ENCODE data around the gene UGT1A5. TPM values are rescaled to one million over a fixed set of nuclear protein-coding genes. Genes with fewer than 3 reads are reported as not detected.

Gene UGT1A5
- total RNA-seq, 1 experiment from 2014 or later: not detected

DNA sequence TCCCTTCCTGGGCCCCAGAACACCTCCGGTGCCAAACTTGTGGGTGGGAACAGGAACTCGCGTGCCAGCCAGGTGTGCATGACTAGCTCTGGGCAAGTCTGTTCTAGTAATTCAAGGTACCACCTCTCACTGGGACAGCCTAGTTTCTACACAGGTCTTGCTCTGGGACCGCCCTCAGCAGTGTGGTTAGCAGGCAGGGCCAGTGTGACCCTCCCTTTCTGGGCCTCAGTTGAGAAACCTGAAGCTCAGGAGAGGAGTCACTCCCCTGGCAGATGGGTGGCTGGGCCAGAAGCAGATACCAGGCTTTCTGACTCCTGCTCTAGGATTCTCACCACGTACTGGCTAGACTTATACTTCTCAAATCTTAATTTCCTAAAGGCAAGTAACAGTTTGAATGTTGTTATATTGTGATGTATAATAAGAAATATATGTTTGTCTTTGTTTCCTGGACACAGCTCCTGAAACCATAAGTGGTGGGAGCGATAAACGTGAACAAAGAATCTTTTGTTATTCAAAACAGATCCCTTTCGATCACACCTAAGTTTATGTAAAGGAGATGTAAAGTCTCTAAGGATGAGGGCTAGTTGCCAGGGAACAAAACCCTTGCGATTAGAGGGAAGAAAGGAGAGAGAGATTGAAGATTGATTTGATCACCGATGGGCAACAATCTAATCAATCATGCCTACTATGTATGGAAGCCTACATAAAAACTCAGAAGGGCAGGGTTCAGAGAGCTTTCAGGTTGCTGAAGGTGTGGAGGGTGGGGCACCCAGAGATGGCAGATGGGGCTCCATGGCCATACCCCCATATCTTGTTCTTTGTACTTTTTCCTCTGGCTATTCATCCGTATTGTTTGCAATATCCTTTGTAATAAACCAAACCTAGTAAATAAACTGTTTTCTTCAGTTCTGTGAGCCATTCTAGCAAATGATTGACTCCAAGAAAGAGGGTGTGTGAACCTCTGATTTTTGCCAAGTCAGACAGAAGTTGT is 21.0 kb upstream of the UGT1A5 start:
- H3K9me3 ChIP-seq (ENCODE audit: control insufficient read depth in 1 of 2, insufficient read depth in 1 of 2, low read depth in 1 of 2, low read length in 2 of 2): no peaks in the 10 kb centered on the region
- CTCF ChIA-PET: no interaction called here
- no peaks in the 10 kb centered on the region for H3K9me2 ChIP-seq (ENCODE audit: insufficient read depth)
- H3K4me2 ChIP-seq (ENCODE audit: low read length): no peak overlapping the region
- H3K27me3 ChIP-seq (ENCODE audit: insufficient read depth, low read length): no peaks in the 10 kb centered on the region
- RAD21 ChIA-PET (ENCODE audit: low non-redundant PET in 1 of 2, low total read pairs in 2 of 2, uncharacterized antibody in 2 of 2, unreplicated experiment in 2 of 2): no interaction called here
- no peaks in the 10 kb centered on the region for H3K79me2 ChIP-seq (ENCODE audit: insufficient read depth, low read length)
- H3K4me3 ChIP-seq (replicated peaks in 1 of 2; ENCODE audit: low read depth in 1 of 2, low read length in 2 of 2): no peak overlapping the region
- intact Hi-C loops (cut with micrococcal nuclease): no loop called here
- TF ChIP-seq SP1 (IDR thresholded peaks at IDR 0.05; ENCODE audit: low read depth) (no peak), ZFX (IDR thresholded peaks at IDR 0.05) (no peak), FOSL1 (IDR thresholded peaks at IDR 0.05; ENCODE audit: low read depth) (no peak), CEBPB (IDR thresholded peaks at IDR 0.05; ENCODE audit: low read depth) (no peak), TCF7L2 (IDR thresholded peaks at IDR 0.05; ENCODE audit: borderline replicate concordance, extremely low read depth, insufficient read depth, insufficient read length) (no peak), YY1 (IDR thresholded peaks at IDR 0.05; ENCODE audit: extremely low read depth, insufficient replicate concordance, low read depth, low read length) (no peak), EZH2 (IDR thresholded peaks at IDR 0.05) (no peak), POLR2AphosphoS5 (IDR thresholded peaks at IDR 0.05; ENCODE audit: low read depth, low read length) (no peak), RAD21 (IDR thresholded peaks at IDR 0.05; ENCODE audit: low read depth) (no peak), ELF1 (IDR thresholded peaks at IDR 0.05; ENCODE audit: borderline replicate concordance, low read depth) (no peak), SRF (IDR thresholded peaks at IDR 0.05; ENCODE audit: low read depth) (no peak), CBX3 (IDR thresholded peaks at IDR 0.05; ENCODE audit: low read depth) (no peak), SIN3A (IDR thresholded peaks at IDR 0.05; ENCODE audit: low read depth) (no peak)
- TF ChIP-seq, protein P1, sequence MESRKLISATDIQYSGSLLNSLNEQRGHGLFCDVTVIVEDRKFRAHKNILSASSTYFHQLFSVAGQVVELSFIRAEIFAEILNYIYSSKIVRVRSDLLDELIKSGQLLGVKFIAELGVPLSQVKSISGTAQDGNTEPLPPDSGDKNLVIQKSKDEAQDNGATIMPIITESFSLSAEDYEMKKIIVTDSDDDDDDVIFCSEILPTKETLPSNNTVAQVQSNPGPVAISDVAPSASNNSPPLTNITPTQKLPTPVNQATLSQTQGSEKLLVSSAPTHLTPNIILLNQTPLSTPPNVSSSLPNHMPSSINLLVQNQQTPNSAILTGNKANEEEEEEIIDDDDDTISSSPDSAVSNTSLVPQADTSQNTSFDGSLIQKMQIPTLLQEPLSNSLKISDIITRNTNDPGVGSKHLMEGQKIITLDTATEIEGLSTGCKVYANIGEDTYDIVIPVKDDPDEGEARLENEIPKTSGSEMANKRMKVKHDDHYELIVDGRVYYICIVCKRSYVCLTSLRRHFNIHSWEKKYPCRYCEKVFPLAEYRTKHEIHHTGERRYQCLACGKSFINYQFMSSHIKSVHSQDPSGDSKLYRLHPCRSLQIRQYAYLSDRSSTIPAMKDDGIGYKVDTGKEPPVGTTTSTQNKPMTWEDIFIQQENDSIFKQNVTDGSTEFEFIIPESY (IDR thresholded peaks at IDR 0.05; ENCODE audit: extremely low read depth, insufficient replicate concordance, low read length): no peak
- TF ChIP-seq, protein P2, sequence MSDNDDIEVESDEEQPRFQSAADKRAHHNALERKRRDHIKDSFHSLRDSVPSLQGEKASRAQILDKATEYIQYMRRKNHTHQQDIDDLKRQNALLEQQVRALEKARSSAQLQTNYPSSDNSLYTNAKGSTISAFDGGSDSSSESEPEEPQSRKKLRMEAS (IDR thresholded peaks at IDR 0.05): no peak
- TF ChIP-seq, protein P3, sequence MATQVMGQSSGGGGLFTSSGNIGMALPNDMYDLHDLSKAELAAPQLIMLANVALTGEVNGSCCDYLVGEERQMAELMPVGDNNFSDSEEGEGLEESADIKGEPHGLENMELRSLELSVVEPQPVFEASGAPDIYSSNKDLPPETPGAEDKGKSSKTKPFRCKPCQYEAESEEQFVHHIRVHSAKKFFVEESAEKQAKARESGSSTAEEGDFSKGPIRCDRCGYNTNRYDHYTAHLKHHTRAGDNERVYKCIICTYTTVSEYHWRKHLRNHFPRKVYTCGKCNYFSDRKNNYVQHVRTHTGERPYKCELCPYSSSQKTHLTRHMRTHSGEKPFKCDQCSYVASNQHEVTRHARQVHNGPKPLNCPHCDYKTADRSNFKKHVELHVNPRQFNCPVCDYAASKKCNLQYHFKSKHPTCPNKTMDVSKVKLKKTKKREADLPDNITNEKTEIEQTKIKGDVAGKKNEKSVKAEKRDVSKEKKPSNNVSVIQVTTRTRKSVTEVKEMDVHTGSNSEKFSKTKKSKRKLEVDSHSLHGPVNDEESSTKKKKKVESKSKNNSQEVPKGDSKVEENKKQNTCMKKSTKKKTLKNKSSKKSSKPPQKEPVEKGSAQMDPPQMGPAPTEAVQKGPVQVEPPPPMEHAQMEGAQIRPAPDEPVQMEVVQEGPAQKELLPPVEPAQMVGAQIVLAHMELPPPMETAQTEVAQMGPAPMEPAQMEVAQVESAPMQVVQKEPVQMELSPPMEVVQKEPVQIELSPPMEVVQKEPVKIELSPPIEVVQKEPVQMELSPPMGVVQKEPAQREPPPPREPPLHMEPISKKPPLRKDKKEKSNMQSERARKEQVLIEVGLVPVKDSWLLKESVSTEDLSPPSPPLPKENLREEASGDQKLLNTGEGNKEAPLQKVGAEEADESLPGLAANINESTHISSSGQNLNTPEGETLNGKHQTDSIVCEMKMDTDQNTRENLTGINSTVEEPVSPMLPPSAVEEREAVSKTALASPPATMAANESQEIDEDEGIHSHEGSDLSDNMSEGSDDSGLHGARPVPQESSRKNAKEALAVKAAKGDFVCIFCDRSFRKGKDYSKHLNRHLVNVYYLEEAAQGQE (IDR thresholded peaks at IDR 0.05; ENCODE audit: low read depth): no peak
- TF ChIP-seq, protein P4, sequence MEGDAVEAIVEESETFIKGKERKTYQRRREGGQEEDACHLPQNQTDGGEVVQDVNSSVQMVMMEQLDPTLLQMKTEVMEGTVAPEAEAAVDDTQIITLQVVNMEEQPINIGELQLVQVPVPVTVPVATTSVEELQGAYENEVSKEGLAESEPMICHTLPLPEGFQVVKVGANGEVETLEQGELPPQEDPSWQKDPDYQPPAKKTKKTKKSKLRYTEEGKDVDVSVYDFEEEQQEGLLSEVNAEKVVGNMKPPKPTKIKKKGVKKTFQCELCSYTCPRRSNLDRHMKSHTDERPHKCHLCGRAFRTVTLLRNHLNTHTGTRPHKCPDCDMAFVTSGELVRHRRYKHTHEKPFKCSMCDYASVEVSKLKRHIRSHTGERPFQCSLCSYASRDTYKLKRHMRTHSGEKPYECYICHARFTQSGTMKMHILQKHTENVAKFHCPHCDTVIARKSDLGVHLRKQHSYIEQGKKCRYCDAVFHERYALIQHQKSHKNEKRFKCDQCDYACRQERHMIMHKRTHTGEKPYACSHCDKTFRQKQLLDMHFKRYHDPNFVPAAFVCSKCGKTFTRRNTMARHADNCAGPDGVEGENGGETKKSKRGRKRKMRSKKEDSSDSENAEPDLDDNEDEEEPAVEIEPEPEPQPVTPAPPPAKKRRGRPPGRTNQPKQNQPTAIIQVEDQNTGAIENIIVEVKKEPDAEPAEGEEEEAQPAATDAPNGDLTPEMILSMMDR (IDR thresholded peaks at IDR 0.05 in 2 of 3, conservative IDR thresholded peaks at IDR 0.05 in 1 of 3; ENCODE audit: borderline replicate concordance in 1 of 3, insufficient read depth in 1 of 3, low read depth in 2 of 3, low read length in 2 of 3): no peak
- H3K4me1 ChIP-seq (ENCODE audit: control insufficient read depth in 1 of 2, insufficient read depth in 2 of 2, low read length in 2 of 2): no peaks in the 10 kb centered on the region
- no peaks in the 10 kb centered on the region for H3K36me3 ChIP-seq (ENCODE audit: control insufficient read depth in 1 of 2, insufficient read depth in 2 of 2, low read length in 2 of 2)
- no peak overlapping the region for H3K27ac ChIP-seq (ENCODE audit: low read depth, low read length)
- H4K20me1 ChIP-seq (ENCODE audit: insufficient read depth): no peaks in the 10 kb centered on the region
- ATAC-seq (no peak), DNase-seq (ENCODE audit: low read depth, low spot score) (no peak)
- H3K9ac ChIP-seq (ENCODE audit: low read length): no peak overlapping the region
- no TSS peak for BruUV-seq (replicated peaks)
- POLR2A ChIA-PET: no interaction called here
- no peak overlapping the region for H2AFZ ChIP-seq (ENCODE audit: low read depth, low read length, poor library complexity, severe bottlenecking)

All from HCT116 (cell line).